COLO668 (cell line): ENCODE results near the gene COQ5.
A peak's percentile ranks its signal among the peaks of the same experiment; 100 is the strongest.

Experiments used
- DNase-seq: peaks from one replicate; lab custom pipeline; 2025; ENCODE audit not compliant: unreplicated experiment; lab: John Stamatoyannopoulos, UW

The COQ5 gene

DNA sequence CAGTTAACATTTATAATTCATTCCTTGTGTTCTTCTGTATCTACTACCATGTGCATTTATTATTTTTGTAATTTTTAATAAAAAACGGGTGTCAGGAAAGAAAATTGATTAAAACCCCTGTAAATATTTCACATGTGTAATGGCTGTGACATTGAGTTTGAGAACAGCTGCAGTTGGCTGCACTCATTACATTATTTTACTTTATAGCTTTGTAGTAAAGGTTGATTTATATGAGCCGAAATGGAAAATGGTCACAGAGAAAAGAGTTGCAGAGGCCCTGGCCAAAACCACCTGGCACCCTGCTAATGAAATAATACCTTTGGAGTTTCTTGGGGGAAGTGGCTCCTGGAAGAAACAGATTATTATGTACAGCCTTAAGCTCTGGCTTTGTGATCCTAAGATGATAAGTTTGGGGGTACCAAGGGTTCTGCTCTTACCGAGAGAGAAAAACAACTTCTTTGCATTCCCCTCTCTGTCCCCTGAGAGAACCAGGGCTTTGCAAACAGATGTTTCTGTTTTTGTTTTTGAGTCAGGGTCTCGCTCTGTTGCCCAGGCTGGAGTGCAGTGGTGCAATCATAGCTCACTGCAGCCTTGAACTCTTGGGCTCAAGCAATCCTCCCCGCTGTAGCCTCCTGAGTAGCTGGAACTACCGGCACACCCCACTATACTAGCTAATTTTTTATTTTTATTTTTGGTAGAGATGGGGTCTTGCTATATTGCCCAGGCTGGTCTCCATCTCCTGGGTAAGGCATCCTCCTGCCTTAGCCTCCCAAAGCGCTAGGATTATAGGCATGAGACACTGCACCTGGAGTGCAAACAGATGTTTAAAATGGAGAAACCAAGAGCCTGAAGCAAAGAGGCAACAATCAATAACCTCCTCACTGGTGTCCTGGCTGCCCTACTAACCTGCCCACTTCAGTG is 42.7 kb downstream of the COQ5 start:
- DNase-seq = no peak

DNA sequence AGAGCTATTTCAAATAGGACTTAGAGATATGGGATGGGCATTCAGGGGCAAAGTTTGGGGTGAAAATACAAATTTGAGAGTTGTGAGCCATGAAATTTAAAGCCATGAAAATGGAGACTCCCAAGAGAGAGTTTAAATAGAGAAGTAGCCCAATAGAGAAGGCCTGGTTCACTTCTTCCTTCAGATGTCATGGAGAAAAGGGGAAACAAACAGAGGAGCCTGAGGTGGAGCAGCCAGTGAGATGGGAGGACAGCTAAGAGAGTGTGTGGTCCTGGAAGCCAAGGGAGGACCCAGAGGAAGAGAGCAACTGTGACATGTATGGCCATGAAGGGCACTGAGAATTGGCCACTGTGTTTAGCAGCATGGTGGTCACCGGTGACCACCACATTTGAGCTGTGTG is 45.3 kb downstream of the COQ5 start:
- DNase-seq = no peak

DNA sequence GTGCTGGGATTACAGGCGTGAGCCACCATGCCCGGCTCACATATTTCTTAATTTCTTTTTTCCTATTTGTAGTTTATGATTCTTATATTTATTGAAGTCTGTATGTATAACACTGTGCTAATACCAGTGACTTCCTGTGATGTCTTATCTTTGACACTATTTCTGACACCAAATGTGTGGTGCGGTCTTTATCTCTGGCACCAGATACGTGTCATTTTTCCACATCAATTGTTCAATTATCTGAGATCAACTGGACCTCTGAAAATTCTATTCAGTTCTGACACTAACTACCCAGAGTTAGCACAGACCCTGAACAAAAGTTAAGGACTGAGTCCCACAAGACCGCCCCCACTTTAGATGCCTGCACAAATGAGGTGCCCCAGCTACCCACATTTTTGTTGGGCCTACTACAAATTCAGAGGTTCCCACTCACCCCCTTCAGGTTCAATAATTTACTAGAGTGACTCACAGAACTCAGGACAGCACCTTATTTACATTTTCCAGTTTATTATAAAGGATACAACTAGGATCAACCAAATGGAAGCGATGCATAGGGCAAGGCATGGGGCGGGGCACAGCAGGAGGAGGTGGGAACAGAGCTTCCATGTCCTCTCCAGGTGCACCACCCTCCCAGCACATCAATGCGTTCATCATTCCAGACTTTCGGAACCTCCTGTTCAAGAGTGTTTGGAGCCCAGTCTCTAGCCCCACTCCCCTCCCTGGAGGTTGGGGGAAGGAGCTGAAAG is 47.8 kb downstream of the COQ5 start:
- no peak for DNase-seq

DNA sequence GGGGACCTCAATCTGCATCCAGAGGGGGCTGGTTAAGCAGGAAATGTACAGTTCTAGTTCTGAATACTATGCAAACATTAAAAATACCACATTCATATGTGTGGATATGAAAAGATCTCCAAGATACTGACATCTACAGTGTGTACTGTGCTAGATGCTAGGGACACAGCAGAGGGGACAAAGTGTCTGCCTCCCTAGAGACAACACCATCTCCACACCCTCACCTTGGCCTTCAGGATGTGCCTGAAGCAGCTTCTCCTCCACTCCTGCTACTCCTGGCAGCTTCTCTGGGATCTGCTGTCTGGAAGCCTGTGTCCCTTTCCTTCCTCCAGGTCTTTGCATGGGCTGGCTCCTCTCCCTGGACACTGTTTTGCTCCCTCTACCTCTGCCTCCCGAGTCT is 48.7 kb downstream of the COQ5 start:
- no peak for DNase-seq

DNA sequence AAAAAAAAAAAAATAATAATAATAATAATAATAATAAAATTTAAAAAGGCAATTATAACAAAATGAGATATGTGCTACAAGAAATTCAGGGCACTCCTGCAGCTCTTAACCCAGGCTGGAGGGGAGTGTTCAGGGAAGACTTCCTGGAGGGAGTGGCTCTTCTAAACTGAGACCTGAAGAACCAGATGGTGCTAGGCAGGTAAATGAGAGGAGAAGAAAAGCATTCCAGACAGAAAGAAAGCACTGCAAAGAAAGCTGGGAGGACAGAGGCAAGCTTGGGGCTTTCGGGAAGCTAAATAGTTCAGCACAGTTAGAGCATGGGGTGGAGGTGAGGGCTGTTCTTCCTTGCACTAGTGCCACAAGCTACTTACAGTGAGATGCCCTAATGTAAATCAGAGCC is 49.5 kb downstream of the COQ5 start:
- DNase-seq = no peak

DNA sequence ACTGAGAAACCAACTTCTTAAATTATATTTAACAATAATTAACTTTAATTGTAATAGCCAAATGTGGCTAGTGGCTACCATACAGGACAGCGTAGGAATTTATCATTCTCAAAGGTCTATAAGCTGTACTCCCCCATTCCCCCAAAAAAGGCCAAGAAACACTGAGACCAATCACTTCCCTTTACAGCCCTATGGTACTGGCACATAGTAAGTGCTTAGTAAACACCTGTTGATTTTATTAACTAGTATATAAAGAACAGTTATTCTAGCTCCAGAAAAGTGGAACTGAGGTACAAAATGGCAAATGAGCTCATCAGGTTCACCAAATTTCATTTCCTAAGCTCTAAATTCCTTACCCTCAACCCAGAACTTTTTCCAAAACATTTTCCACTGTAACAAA is 53.3 kb downstream of the COQ5 start:
- no peak for DNase-seq

DNA sequence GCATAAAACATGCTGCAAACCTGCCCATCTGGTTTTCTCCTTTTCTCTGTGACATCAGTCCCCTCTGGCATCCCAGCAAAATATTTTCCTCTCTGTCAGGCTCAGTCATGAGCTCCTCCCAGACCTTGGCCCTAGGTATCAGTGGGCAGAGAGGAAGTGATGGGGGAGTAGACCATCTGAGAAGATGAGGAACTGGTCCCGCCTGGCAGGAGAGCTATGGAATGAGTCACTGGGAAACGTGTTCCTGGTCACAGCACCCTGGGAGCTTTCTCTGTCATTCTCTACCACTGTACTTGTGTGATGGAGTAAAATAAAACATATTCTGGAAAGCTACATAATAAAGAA is 54.4 kb downstream of the COQ5 start:
- DNase-seq = peak; percentile 18

DNA sequence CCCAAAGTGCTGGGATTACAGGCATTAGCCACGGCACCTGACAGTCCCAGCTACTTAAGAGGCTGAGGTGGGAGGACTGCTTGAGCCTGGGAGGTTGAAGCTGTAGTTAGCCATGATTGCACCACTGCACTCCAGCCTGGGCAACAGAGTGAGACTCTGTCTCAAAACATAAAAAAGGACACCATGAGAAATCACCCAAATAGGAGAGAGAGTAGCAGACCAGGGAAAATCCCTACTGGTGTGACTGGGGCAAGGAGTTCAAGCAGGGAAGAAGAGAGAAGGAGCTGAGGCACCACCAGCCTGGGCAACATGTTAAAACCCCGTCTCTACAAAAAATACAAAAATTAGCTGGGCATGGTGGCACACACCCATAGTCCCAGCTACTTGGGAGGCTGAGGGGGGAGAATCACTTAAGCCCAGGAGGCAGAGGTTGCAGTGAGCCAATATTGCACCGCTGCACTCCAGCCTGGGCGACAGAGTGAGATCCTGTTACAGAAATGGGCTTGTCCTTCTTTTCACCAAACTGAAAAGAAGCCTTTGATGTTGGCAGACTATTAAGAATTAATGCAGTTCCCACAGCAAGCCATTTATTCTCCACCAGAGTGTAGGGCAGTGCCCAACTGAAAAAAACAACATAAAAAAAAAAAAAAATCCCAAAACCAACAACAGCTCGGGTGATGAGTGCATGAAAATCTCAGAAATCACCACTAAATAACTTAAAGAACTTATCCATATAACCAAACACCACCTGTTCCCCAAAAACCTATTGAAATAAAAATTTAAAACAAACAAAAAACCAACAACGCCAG is 54.9 kb downstream of the COQ5 start:
- no peak for DNase-seq

DNA sequence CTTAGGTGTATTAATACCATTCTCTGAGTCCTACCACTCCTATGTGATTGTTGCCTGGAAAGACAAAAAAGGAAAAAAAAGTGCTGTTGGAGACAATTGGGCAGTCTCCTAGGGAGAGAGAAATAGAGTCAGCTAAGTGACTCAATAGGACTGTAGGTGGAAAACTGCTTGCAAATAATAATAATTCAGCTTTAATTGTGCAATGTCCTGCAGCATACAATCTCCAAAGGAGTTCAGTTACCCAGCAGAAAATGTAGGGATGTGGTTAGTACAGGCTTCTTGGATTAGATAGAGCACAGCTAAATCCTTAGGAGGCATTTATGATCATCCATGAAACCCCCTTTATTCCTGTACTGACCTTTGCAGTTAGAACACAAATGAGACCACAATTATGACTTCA is 56.4 kb downstream of the COQ5 start:
- DNase-seq = no peak

DNA sequence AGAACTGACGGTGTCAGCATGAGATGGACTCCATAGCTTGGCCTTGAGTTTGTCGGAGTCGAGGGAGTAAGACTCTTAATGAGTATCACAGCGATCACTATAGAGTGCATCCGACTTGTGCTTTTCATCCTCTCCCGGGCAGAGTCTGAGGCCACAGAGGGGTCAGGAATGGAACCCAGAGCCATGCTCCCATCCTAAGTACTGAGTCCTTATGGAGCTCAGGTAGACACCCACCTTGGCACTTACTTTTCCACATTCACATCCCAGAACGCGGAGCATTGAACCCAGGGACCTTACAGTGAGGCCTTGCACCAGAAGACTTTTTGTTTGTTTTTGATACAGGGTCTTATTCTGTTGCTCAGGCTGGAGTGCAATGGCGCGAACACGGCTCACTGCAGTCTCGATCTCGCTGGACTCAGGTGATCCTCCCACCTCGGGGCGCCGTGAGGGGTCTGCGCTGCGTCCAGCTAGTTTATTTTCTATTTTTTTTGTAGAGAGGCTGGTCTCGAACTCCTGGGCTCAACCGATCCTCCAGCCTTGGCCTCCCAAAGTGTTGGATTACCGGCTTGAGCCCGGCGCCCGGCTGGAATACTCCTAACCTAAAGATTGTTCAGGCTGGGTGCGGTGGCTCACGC is 58.7 kb downstream of the COQ5 start:
- peak; percentile 36 for DNase-seq

DNA sequence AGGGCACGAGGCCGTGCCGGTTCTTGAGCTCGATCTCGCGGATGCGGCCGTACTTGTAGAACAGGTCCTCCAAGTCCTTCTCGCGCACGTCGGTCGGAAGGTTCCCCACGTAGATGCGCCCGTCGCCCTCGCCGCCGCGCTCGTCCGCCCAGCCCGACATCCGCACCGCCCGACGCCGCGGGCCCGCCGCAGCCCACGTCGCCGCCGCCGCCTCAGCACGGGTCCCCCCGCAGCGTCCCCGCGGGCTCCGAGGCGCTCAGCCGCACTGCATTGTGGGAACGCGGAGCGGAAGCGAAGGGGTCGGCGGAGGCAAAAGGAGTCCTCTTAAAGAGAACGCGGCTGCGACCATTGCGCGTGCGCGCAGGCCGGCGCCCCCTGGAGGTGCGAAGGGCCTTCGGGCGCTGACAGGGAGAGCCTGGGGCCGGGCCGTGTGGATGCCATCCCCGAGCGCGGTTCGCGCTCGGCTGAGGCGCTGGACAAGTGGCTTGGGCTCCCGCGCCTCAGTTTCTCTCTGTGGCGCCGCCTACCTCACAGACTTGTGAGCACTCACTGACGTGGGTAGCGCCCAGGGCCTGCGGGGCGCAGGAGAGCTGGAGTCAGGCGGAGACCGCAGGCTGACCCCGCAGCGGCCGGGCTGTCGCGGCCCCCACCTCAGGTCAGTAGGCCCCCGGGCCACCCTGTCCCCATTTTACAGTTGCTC is 59.4 kb downstream of the COQ5 start, which contains the start of gene SRSF9:
Gene SRSF9 (minus strand): TSS at position 299 of the 700 bp plus-strand sequence. CDS start 139 bp downstream, at position 160.
- peak; percentile 98 for DNase-seq

DNA sequence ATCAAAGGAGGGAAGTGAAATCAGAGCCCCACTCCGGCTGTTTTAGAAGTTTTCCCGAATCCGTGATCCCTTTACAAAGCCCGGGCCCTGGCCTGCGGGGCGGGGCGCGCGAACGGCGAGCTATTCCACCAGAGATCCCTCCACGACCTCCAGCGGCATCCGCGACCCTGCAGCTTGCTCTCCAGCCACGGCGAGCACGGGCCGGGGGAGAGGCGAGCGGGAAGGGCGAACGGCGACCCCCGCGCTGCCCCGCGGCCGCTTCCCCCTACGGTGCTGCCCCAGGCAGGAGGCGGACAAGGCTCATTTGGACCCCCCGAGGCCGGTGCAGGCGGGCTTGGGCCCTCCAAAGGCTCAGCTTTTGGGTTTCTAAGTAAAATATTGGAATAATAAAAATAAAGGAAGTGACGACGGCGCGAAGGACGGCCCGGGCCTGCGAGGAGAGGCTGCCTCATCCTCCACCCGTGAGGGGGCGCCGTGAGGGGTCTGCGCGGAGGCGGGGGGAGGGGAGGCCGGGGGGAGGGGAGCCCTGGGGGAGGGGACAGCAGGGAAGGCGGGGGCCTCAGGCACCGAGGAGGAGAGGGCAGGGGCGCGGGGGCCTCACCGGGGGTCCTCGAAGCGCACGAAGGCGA is 60.0 kb downstream of the COQ5 start:
- DNase-seq = peak; percentile 54

DNA sequence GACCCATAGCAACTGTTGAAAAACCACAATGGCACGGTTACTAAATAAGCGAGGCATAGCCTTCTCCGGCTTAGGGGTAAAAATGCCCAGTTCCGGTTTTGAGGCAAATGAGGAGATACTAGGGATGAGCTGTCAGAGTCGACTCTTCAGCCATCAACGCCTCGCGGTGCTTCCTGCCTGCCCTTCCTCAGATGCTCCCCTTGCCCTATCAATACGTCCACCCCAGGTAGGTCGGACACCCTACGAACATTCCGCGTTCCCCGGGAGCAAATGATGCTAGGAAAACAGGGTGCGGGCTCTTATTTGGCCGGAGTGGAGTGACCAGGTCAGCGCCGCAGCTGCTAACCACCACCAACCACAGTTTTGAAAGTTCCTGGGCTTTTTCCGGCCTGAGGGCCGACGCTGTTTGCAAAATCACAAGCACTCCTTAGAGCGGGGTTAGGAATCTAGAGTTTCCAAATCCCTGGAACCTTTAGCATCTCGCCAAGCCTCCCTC is 60.6 kb downstream of the COQ5 start:
- peak; percentile 54 for DNase-seq

DNA sequence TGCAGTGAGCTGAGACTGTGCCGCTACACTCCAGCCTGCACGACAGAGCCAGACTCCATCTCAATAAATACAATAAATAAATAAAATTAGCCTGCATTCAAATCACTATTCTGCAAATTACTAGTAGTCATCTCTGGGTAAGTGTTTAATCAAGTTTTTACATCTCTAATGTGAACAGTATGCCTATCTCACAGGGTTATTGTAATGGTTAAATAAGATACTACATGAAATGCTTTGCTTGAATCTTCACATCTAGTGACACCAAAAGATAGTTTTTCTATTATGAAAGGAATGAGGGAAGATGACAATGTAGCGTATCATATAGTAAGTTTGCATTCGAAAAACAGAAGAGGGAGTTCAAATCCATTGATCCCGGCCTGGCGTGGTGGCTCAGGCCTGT is 61.5 kb downstream of the COQ5 start:
- DNase-seq = no peak

DNA sequence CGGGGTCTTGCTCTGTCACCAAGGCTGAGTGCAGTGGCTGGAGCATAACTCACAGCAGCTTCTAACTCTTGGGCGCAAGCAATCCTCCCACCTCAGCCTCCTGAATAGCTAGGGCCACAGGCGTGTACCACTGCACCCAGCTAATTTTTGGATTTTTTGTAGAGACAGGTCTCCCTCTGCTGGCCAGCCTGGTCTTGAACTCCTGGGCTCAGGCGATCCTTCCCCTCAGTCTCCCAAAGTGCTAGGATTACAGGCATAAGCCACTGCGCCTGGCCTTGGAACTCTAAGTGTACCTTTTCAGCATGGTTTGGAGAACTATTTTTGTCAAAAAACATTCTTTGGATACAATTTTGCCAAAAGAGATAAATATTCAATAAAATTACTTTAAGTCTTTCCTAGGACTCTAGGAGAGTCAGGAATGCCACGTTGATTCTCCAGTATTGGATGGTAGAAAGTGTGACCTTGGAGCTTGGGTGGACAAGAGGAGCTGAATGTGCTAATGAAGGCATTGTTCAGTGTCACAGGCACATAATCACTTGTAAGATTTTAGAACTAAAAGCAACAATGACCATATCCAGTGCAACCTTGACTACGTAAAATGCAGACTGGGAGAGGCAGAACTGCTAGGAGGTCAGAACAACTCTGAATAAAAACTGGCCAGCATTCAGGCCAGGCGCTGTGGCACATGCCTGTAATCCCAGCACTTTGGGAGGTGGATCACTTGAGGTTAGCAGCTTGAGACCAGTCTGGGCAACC is 62.2 kb downstream of the COQ5 start:
- peak; percentile 43 for DNase-seq

DNA sequence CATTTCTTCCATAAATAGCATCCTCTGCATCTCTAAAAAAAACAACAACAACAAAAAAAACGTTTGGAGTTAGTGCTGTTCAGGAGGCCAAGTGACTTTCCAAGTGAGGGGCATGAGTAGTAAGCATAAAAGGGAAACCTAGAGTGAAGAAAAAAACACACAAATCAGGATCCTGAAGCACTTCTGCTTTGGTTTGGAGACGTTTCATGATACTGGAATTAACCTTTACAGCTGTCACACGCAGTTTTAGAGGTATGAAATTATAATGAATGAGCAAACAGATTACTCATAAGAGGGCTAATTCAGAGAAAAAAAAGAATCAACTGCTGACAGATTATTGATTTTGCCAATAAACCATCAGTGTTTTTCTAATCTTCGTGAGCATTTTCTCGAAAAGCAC is 63.2 kb downstream of the COQ5 start:
- DNase-seq = no peak

DNA sequence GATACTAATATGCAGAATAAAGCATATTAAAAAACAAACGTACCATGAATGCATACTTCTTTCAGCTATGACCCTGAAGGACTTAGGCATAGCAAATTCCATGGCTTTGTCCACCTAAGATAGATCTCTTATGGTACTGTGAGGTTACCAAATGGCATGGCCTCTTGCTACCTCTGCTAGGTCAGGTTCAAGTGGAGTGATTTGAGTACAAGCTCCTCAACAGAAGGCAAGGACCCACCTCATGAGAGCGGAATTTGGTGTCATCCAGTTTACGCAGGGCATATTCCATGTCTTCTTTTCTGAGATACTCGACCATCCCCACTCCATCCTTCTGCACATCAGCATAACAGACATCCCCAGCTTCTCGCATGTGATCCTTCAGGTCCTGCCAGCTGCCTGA is 65.2 kb downstream of the COQ5 start:
- DNase-seq = no peak

DNA sequence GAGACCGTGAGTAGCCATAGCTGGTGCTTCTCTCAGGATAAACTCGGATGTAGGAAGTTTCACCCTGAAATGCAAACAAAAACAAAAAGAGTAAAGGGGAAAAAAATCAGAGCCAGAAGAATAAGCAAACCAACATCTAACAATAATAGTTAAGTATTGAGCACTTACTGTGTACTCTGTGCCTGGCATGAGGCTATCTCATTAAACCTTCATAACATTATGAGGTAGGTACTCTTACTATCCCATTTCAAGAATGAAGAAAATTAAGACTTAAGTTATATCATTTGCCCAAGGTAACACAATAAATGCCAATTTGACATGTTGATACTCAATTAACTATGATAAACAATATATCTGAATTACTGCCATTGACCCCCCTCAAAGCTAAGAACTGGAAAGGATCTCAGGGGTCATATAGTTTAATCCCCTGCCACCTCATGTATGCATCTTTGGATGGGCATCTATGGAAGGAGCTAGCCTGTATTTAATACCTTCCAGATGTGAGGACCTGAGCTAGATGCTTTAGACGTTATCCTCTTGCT is 66.8 kb downstream of the COQ5 start:
- no peak for DNase-seq

DNA sequence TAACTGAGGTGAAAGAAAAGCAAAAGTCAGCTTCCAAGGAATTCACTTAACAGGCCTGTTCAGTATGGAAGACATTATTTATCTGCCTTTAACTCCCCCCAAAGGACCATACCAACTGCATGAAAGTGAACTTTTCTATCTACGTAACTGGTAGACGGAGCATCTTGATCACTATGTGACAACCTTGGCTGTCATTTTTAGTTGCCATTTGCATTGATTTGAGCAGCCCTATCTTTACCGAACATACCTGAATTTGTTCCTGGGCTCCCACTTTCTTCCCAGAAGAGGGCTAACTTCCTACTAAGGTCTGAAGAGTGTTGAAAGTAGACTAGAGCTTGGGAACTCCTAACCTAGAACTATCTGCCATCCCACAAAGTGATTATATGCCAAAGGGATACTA is 68.8 kb downstream of the COQ5 start:
- DNase-seq = no peak
